HG02623 (cell line): ENCODE measurements around the gene FSIP1.

Experiments used
- ATAC-seq: cut with Tn5 transposase; IDR thresholded peaks from one replicate; pipeline ENCODE4 v1.9.1; 2021; ENCODE audit warnings: moderate library complexity; ENCODE audit not compliant: unreplicated experiment

Gene FSIP1

GRCh38 chr15:39654304-39654703, 128.3 kb downstream of the FSIP1 start:
- no peak for ATAC-seq

- no peak for ATAC-seq
These were observed 130.8 kb downstream of the FSIP1 start for GRCh38 chr15:39651881-39652280.

GRCh38 chr15:39651295-39651694, 131.3 kb downstream of the FSIP1 start:
- ATAC-seq: no peak

- no peak for ATAC-seq
These were observed 132.9 kb downstream of the FSIP1 start for GRCh38 chr15:39649757-39650156.

GRCh38 chr15:39646425-39646824, 136.2 kb downstream of the FSIP1 start:
- ATAC-seq: no peak

GRCh38 chr15:39645976-39646257, 136.7 kb downstream of the FSIP1 start:
- no peak for ATAC-seq

GRCh38 chr15:39645138-39645975, 137.3 kb downstream of the FSIP1 start:
- ATAC-seq: no peak

- ATAC-seq: no peak
These were observed 138.5 kb downstream of the FSIP1 start for GRCh38 chr15:39644136-39644535.

GRCh38 chr15:39643727-39644126, 138.9 kb downstream of the FSIP1 start:
- ATAC-seq: no peak

- ATAC-seq: no peak
These were observed 140.5 kb downstream of the FSIP1 start for GRCh38 chr15:39642011-39642640.

- no peak for ATAC-seq
These were observed 141.3 kb downstream of the FSIP1 start for GRCh38 chr15:39641191-39641889.

- no peak for ATAC-seq
These were observed 142.0 kb downstream of the FSIP1 start for GRCh38 chr15:39640665-39641064.

GRCh38 chr15:39639037-39639436, 143.6 kb downstream of the FSIP1 start:
- ATAC-seq: no peak

- ATAC-seq: no peak
These were observed 144.6 kb downstream of the FSIP1 start for GRCh38 chr15:39638041-39638440.

- no peak for ATAC-seq
These were observed 151.3 kb downstream of the FSIP1 start for GRCh38 chr15:39631357-39631756.

GRCh38 chr15:39629906-39630305, 152.7 kb downstream of the FSIP1 start:
- ATAC-seq: no peak

- ATAC-seq: no peak
These were observed 153.3 kb downstream of the FSIP1 start for GRCh38 chr15:39629371-39629770.

GRCh38 chr15:39628546-39629257, 153.9 kb downstream of the FSIP1 start:
- ATAC-seq: no peak

GRCh38 chr15:39628144-39628508, 154.5 kb downstream of the FSIP1 start:
- no peak for ATAC-seq

- ATAC-seq: no peak
These were observed 155.0 kb downstream of the FSIP1 start for GRCh38 chr15:39627451-39628143.

- ATAC-seq: no peak
These were observed 156.8 kb downstream of the FSIP1 start for GRCh38 chr15:39625856-39626255.
